ENCODE data around the gene SCUBE3.

- TF ChIP-seq CEBPB (IDR thresholded peaks at IDR 0.05) = no peak
- TF ChIP-seq RAD21 (IDR thresholded peaks at IDR 0.05; ENCODE audit: low read depth) = no peak
Observed at GRCh38 chr6:35179901-35180535, 33.7 kb upstream of the SCUBE3 start.
